ENCODE measurements around the gene ETV3L. TPM values are rescaled to one million over a fixed set of nuclear protein-coding genes. Genes with fewer than 3 reads are reported as not detected.

The ETV3L gene
- total RNA-seq, 1 donor from 2014 or later = not detected

Other genes starting within 250 kb of the ETV3L start
- 0.52 TPM for gene INSRR, start 240.7 kb downstream of the ETV3L start, total RNA-seq
- gene NTRK1, start 238.9 kb downstream of the ETV3L start, total RNA-seq = 0.52 TPM
- 4.7 TPM for gene PEAR1, start 206.1 kb downstream of the ETV3L start, total RNA-seq
- not detected for gene LRRC71, start 179.2 kb downstream of the ETV3L start, total RNA-seq
- gene ARHGEF11, start 54.1 kb downstream of the ETV3L start, total RNA-seq = 24.0 TPM
- gene ETV3, start 38.6 kb upstream of the ETV3L start, total RNA-seq = 14.6 TPM

Data from skeletal muscle tissue (tissue), 1 donor.